GM12892 (cell line): ENCODE results near the gene UBB. TPM values are rescaled to one million over a fixed set of nuclear protein-coding genes. Genes with fewer than 3 reads are reported as not detected.
A peak's percentile ranks its signal among the peaks of the same experiment; 100 is the strongest.

ENCODE experiments used
- DNase-seq: peaks from one replicate; pipeline ENCODE4 v3.0.0; 2011; ENCODE audit not compliant: insufficient read length
- FAIRE-seq: peaks from 2 replicates; lab custom pipeline; 2011; peaks lifted over from hg19 to GRCh38; lab: Jason Lieb, UNC
- POLR2A ChIP-seq: IDR thresholded peaks from 2 replicates; pipeline ENCODE4 v1.6.1; 2011; ENCODE audit warnings: low read depth, low read length, control low read depth
- POLR2AphosphoS5 ChIP-seq: IDR thresholded peaks from 2 replicates; pipeline ENCODE4 v1.6.1; 2011; ENCODE audit warnings: low read depth, low read length, control low read depth
- TAF1 ChIP-seq: IDR thresholded peaks from 2 replicates; pipeline ENCODE4 v1.6.1; 2011; ENCODE audit warnings: low read depth, mild to moderate bottlenecking, control low read depth, low read length, borderline replicate concordance
- polyA plus RNA-seq: library from polyadenylated mRNA; unstranded; fragments of >200 nt; gene quantifications from one replicate; pipeline ENCODE4 v1.2.1, GENCODE V29; 2012; ENCODE audit warnings: missing spikeins, inconsistent platforms; ENCODE audit not compliant: missing spikeins

UBB gene
- polyA plus RNA-seq = 1,747 TPM

DNA sequence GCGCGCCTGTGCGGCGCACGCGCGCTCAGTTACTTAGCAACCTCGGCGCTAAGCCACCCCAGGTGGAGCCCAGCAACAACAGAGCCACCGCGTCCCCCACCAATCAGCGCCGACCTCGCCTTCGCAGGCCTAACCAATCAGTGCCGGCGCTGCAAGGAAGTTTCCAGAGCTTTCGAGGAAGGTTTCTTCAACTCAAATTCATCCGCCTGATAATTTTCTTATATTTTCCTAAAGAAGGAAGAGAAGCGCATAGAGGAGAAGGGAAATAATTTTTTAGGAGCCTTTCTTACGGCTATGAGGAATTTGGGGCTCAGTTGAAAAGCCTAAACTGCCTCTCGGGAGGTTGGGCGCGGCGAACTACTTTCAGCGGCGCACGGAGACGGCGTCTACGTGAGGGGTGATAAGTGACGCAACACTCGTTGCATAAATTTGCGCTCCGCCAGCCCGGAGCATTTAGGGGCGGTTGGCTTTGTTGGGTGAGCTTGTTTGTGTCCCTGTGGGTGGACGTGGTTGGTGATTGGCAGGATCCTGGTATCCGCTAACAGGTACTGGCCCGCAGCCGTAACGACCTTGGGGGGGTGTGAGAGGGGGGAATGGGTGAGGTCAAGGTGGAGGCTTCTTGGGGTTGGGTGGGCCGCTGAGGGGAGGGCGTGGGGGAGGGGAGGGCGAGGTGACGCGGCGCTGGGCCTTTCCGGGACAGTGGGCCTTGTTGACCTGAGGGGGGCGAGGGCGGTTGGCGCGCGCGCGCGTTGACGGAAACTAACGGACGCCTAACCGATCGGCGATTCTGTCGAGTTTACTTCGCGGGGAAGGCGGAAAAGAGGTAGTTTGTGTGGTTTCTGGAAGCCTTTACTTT is at the start of gene UBB:
Gene UBB (plus strand): TSS at position 452 of the 856 bp plus-strand sequence. CDS start 817 bp downstream, outside the sequence.
- peak; percentile 94 for FAIRE-seq
- peak; percentile 81 for DNase-seq
- TF ChIP-seq POLR2A = peak; percentile 99
- peak; percentile 100 for TF ChIP-seq POLR2AphosphoS5
- TF ChIP-seq TAF1 = peak; percentile 98

DNA sequence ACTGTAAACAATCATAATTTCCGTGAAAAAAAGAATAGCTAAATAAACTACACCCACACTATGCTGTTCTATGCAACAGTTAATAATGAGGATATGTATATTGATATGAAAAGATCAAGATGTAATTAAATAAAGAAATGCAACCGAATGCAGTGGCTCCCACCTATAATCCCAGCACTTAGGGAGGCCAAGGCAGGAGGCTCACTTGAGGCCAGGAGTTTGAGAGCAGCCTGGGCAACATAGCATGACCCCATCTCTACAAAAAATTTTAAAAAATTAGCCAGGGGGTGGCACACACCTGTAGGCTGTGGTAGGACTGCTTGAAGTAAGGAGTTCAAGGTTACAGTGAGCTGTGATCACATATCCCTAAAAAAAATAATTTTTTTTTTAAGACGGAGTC is 42.5 kb upstream of the UBB start:
- no peak for FAIRE-seq

DNA sequence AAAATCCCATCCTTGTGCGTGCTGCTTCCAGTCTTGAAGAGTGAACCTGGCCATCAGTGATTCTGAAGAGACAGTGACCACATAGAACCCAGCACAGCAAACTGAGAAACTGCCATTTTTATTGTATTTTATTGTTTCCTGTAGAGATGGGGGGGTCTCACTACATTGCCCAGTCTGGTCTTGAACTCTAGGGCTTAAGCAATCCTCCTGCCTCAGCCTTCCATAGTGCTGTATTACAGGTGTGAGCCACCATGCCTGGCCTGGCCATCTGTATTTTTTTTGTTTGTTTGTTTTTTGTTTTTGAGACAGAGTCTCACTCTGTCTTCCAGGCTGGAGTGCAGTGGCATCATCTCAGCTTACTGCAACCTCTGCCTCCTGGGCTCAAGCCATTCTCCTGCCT is 41.5 kb upstream of the UBB start:
- no peak for FAIRE-seq

More for the DNA sequence above, 42.5 kb upstream of the UBB start:
- TF ChIP-seq POLR2A = no peak
- no peak for TF ChIP-seq TAF1
- no peak for TF ChIP-seq POLR2AphosphoS5
- DNase-seq = no peak

DNA sequence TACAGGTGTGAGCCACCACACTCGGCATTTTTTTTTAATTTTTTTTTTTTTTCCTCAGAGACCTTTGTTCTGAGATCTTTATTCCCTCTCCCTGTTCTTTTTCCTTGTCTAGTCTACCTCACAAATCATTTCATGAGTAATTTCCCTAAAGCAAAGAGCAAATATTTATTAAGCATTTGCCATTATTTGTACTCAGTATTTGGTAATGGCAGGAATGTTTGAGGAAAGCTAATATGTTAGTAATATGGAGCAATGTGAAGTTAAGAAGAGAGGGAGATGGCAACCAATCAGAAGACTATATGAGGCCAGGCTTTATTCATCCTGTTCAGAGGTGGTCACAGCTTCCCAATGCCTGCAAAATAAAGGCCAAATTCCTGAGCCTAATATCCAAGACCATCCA is 40.9 kb upstream of the UBB start:
- TF ChIP-seq TAF1 (no peak), POLR2A (no peak), POLR2AphosphoS5 (no peak)
- DNase-seq (no peak), FAIRE-seq (no peak)

More for the DNA sequence above, 41.5 kb upstream of the UBB start:
- DNase-seq = no peak
- no peak for TF ChIP-seq POLR2A
- TF ChIP-seq TAF1 = no peak
- no peak for TF ChIP-seq POLR2AphosphoS5

DNA sequence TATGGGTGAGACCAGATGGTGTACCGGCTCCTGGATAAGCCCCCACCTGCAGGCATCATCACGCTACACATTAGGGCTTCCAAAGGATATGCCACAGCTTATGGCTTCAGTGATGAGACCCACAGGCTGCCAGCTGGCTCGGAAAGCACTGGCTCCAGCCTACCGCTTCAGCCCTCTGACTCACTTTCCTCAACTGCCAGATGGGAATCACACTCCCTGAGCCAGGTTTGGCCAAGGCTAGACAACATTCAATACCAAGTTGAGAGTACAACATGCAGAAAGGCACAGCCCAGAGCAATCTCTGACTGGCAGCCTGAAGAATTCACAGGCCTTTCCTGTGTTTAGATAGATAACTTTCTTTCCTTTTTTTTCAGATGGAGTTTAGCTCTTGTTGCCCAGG is 37.9 kb upstream of the UBB start:
- FAIRE-seq (no peak), DNase-seq (no peak)

DNA sequence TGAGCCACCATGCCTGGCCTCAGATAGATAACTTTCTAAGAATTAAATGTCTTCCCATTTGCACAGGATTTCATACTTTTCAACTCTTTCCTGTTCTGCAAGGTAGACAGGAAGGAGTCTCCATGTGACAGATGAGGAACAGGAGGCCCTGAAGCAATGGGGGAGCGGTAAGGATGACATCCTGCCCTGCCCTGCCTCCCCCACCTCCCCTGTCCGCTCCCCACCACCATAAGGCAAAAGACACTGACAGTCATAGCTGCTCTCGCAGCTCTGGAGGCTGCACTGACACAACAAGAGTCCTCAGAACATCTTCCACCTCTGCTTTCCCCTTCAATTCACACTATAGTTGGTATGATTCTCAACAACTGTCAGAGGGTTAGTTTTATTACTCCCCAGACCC is 37.3 kb upstream of the UBB start:
- TF ChIP-seq TAF1 (no peak), POLR2A (no peak), POLR2AphosphoS5 (no peak)
- FAIRE-seq = no peak
- no peak for DNase-seq

More for the DNA sequence above, 37.9 kb upstream of the UBB start:
- TF ChIP-seq TAF1 (no peak), POLR2AphosphoS5 (no peak), POLR2A (no peak)

DNA sequence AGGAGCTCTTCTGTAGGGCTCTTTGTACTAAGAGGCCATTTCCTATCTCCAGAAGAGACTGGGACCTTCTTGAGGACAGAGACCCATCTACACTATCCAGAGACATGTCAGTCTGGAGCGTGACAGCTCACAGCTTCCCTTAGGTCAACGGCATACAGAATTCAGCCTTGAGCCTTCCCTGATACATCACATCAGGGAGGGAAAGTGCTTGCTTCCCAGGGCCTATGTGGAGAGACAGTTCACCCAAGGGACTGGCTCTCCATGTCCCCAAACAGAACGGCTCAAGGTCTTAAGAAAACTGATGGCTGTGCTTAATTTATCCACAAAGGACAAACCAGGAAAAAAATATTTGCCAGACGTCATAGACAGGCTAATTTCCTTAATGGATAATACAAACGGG is 35.3 kb upstream of the UBB start:
- DNase-seq (no peak), FAIRE-seq (no peak)
- TF ChIP-seq POLR2AphosphoS5 (no peak), POLR2A (no peak), TAF1 (no peak)

DNA sequence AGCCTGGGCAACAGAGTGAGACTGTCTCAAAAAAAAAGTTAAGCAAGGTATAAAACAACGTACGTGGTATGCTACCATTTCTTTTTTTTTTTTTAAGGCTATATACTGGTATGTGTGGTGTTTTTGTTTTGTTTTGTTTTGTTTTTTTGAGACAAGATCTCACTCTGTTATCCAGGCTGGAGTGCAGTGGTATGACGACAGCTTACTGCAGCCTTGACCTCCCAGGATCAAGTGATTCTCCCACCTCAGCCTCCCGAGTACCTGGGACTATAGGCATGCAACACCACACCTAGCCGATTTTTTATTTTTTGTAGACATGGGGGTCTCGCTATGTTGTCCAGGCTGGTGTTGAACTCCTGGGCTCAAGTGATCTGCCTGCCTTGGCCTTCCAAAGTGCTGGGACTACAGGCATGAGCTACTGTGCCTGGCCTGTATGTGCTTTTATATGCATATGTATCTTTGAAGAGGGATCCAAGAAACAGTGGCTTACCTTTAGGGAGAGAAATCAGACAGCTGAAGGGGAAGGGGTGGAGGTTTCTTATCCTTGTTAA is 34.1 kb upstream of the UBB start:
- DNase-seq (no peak), FAIRE-seq (no peak)
- no peak for TF ChIP-seq TAF1
- no peak for TF ChIP-seq POLR2AphosphoS5
- TF ChIP-seq POLR2A = no peak

DNA sequence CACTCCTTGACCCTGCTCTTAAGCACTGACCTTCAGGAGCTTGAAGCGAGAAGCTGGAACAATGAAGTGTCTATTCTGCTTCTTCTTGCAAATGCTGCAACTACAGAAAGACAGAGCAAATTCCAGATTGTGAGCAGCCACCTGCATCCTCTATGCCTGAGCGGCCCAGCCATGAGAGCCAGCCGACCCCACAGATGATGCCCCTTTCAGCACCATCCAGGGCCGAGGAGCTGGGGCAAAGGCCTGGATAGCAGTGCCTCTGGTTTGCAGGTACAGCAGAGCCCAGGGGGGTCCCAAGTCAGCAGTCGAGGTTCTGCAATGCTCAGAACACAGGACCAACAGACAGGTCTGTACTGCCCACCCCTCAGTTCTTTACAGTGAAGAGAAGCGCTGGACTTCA is 32.3 kb upstream of the UBB start:
- no peak for DNase-seq
- FAIRE-seq = no peak
- TF ChIP-seq TAF1 (no peak), POLR2AphosphoS5 (no peak), POLR2A (no peak)

DNA sequence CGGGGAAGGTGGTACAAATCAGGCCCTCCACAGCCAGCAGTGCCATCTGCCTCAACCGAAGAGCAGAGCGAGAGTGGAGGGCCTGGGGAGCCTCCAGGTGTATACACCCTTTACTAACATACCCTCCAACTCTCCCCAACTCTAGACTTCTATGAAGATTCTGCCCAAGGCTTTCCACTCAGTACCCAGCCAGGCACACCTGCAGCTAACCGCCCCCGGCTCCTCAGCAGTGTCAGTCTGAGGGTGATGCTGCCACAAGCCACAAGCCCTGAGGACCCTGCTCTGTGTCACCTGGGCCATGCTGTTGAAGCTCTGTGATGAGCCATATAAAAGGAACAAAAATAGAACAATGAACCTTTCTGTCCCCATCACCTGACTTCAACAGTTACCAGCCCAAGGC is 31.5 kb upstream of the UBB start:
- TF ChIP-seq POLR2AphosphoS5 (no peak), TAF1 (no peak), POLR2A (no peak)
- DNase-seq (no peak), FAIRE-seq (no peak)

DNA sequence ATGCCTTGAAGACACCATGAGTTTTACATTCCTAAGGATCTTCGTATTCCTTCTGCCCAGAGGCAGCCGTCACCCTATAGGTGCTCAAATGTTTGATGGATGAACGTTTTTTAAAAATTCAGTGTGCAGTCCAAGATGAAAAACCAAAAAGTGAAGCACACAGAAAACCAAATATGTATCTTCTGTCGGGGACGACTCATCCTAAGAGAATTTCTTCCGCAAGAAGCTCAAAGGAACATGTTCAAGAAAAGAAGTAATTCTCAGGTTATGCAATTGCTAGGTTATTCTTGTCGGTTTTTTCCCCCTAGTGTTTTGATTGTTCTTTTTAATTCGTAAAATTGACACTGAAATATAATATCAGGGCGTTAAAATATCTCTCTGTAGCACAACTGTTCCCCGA is 29.1 kb upstream of the UBB start:
- FAIRE-seq (no peak), DNase-seq (no peak)
- TF ChIP-seq POLR2AphosphoS5 (no peak), POLR2A (no peak), TAF1 (no peak)

DNA sequence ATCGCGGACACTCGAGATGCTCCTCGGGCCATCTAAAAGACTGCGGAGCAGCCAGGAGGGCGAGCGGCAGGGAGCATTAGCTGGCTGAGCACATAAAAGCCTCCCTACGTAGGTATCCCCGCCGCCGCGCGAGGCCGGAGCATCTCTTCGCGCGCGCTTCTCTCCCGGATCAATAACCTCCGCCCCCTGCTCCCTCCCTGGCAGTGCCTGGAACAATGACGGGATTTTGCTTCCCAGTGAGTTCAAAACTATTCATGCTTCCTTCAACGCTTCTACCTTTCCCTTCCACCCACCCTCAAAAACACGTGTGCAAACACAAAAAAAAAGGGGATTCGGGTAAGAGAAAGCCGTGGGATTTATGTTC is 28.6 kb upstream of the UBB start:
- FAIRE-seq (peak; percentile 24), DNase-seq (peak; percentile 41)
- no peak for TF ChIP-seq POLR2A
- no peak for TF ChIP-seq POLR2AphosphoS5
- TF ChIP-seq TAF1 = no peak
